ENCODE results near the gene INMT.

The INMT gene

GRCh38 chr7:30799206-30799975 lies 47.5 kb downstream of the INMT start:
- Mint-ChIP-seq H3K9me3 (no peaks in the 10 kb centered on the region), H3K27me3 (no peaks in the 10 kb centered on the region), H3K36me3 (ENCODE audit: low read depth) (no peaks in the 10 kb centered on the region), H3K27ac (no peak overlapping the region), H3K4me3 (no peak overlapping the region), H3K4me1 (ENCODE audit: low read depth) (peaks cover 6% of the 10 kb centered on the region)

- Mint-ChIP-seq H3K4me1 (ENCODE audit: low read depth) (peaks cover 6% of the 10 kb centered on the region), H3K27ac (no peak overlapping the region), H3K4me3 (no peak overlapping the region), H3K36me3 (ENCODE audit: low read depth) (no peaks in the 10 kb centered on the region), H3K27me3 (no peaks in the 10 kb centered on the region), H3K9me3 (no peaks in the 10 kb centered on the region)
These were observed 48.2 kb downstream of the INMT start for GRCh38 chr7:30799976-30800661.

GRCh38 chr7:30800785-30801252 lies 48.9 kb downstream of the INMT start:
- Mint-ChIP-seq H3K27me3 (no peaks in the 10 kb centered on the region), H3K4me3 (no peak overlapping the region), H3K9me3 (no peaks in the 10 kb centered on the region), H3K4me1 (ENCODE audit: low read depth) (peaks cover 6% of the 10 kb centered on the region), H3K27ac (no peak overlapping the region), H3K36me3 (ENCODE audit: low read depth) (no peaks in the 10 kb centered on the region)

GRCh38 chr7:30802812-30803211 lies 50.9 kb downstream of the INMT start:
- H3K4me3 Mint-ChIP-seq = no peak overlapping the region
- H3K27ac Mint-ChIP-seq = no peak overlapping the region
- no peaks in the 10 kb centered on the region for H3K4me1 Mint-ChIP-seq (ENCODE audit: low read depth)
- H3K27me3 Mint-ChIP-seq = no peaks in the 10 kb centered on the region
- no peaks in the 10 kb centered on the region for H3K36me3 Mint-ChIP-seq (ENCODE audit: low read depth)
- no peaks in the 10 kb centered on the region for H3K9me3 Mint-ChIP-seq

- Mint-ChIP-seq H3K27ac (no peak overlapping the region), H3K4me1 (ENCODE audit: low read depth) (no peaks in the 10 kb centered on the region), H3K9me3 (no peaks in the 10 kb centered on the region)
These were observed 52.2 kb downstream of the INMT start for GRCh38 chr7:30804078-30804661.

GRCh38 chr7:30805081-30805691 lies 53.3 kb downstream of the INMT start:
- H3K9me3 Mint-ChIP-seq = no peaks in the 10 kb centered on the region
- H3K4me3 Mint-ChIP-seq = no peak overlapping the region
- no peaks in the 10 kb centered on the region for H3K27me3 Mint-ChIP-seq
- no peak overlapping the region for H3K27ac Mint-ChIP-seq
- no peaks in the 10 kb centered on the region for H3K4me1 Mint-ChIP-seq (ENCODE audit: low read depth)
- H3K36me3 Mint-ChIP-seq (ENCODE audit: low read depth) = no peaks in the 10 kb centered on the region

More at GRCh38 chr7:30804078-30804661, 52.2 kb downstream of the INMT start:
- Mint-ChIP-seq H3K27me3 (no peaks in the 10 kb centered on the region), H3K4me3 (no peak overlapping the region), H3K36me3 (ENCODE audit: low read depth) (no peaks in the 10 kb centered on the region)

- no peak overlapping the region for H3K27ac Mint-ChIP-seq
- no peaks in the 10 kb centered on the region for H3K9me3 Mint-ChIP-seq
- no peaks in the 10 kb centered on the region for H3K27me3 Mint-ChIP-seq
- H3K36me3 Mint-ChIP-seq (ENCODE audit: low read depth) = no peaks in the 10 kb centered on the region
- no peaks in the 10 kb centered on the region for H3K4me1 Mint-ChIP-seq (ENCODE audit: low read depth)
- no peak overlapping the region for H3K4me3 Mint-ChIP-seq
These were observed 54.0 kb downstream of the INMT start for GRCh38 chr7:30805931-30806330.

Measured in stimulated activated naive CD8-positive, alpha-beta T cell treated with anti-CD3 and anti-CD28 coated beads, Interleukin-15, Interleukin-2, amounts not matched to agents 100 ng/mL and 50 ng/mL, for 24 hours (primary cell).